Keratinocyte (primary cell): ENCODE data around the gene ADAM22.

Experiments used
- CTCF ChIP-seq, 3 experiments: IDR thresholded peaks in 1 of 3; conservative IDR thresholded peaks in 1 of 3; optimal IDR thresholded peaks in 1 of 3; 2 replicates in 2 of 3; 3 replicates in 1 of 3; pipeline versions ENCODE3 to v1.5.1; 2011; ENCODE audit warnings: low read length in 3 of 3, mild to moderate bottlenecking in 3 of 3, moderate library complexity in 2 of 3, control low read depth in 1 of 3, inconsistent platforms in 1 of 3; ENCODE audit not compliant: insufficient read depth in 2 of 3; ENCODE audit errors: extremely low read depth in 1 of 3
- EZH2 ChIP-seq: IDR thresholded peaks from one replicate; pipeline ENCODE4 v1.6.1; 2012; ENCODE audit warnings: inconsistent platforms, mild to moderate bottlenecking, low read length, moderate library complexity

GRCh38 chr7:88151119-88151790, 217.2 kb downstream of the ADAM22 start:
- no peak for TF ChIP-seq CTCF (optimal IDR thresholded peaks at IDR 0.05 in 1 of 3, IDR thresholded peaks at IDR 0.05 in 1 of 3, conservative IDR thresholded peaks at IDR 0.05 in 1 of 3; ENCODE audit: extremely low read depth in 1 of 3, insufficient read depth in 2 of 3, low read length in 3 of 3)
- no peak for TF ChIP-seq EZH2
